G401 (cell line): Measurements from ENCODE around the gene CARS1. TPM values are rescaled to one million over a fixed set of nuclear protein-coding genes. Genes with fewer than 3 reads are reported as not detected.
"Not testable (repeated sequence)": the region's sequence is repeated elsewhere in the genome, so short reads cannot be mapped to it uniquely, and the experiment has no call there.

ENCODE experiments used
- DNase-seq: peaks from one replicate; pipeline ENCODE4 v3.0.0-alpha.2; 2015; ENCODE audit warnings: low spot score
- in situ Hi-C: cut with HindIII; loops from 2 replicates; pipeline ENCODE4 v1.10.0; 2016; ENCODE audit warnings: low sequenced_read_pairs, mixed read lengths
- total RNA-seq: library from RNA; depleted of rRNA; stranded (reverse); fragments of >200 nt; shearing (Covaris generic); gene quantifications from 2 replicates; pipeline ENCODE4 v1.2.3, GENCODE V29; 2014

The CARS1 gene
- total RNA-seq, 1 experiment from 2014 or later, result 24.0 TPM

DNA sequence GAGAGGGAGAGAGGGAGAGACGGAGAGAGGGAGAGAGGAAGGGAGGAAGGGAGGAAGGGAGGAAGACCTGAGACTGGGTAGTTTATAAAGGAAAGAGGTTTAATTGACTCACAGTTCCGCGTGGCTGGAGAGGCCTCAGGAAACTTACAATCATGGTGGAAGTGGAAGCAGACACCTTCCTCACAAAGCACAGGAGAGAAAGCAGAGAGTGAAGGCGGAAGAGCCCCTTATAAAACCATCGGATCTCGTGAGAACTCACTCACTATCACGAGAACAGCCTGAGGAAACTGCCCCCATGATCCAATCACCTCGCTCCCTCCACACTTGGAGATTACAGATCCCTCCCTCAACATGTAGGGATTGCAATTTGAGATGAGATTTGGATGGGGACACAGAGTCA lies 12.2 kb upstream of the CARS1 start:
- in situ Hi-C loops, result no loop called here
- DNase-seq, result no peak

DNA sequence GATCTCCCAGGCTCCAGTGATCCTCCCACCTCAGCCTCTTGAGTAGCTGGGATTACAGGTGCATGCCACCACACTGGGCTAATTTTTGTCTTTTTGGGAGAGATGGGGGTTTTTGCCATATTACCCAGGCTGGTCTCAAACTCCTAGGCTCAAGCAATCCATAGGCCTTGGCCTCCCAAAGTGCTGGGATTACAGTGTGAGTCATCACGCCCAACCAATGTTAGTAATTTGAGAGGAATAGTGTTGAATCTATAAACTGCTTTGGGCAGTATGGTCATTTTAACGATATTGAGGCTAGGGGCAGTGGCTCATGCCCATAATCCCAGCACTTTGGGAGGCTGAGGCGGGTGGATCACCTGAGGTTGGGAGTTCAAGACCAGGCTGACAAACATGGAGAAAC lies 9.1 kb upstream of the CARS1 start:
- DNase-seq, result not testable (repeated sequence)

DNA sequence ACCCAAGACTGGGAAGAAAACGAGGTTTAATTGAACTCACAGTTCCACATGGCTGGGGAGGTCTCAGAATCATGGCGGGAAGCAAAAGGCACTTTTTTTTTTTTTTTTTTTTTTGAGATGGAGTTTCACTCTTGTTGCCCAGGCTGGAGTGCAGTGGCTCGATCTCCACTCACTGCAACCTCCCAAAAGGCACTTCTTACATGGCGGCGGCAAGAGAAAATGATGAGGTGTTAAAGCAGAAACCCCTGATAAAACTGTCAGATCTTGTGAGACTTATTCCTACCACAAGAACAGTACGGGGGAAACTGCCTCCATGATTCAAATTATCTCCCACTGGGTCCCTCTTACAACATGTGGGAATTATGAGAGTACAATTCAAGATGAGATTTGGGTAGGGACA lies 7.5 kb upstream of the CARS1 start:
- DNase-seq, in situ Hi-C loops: not testable (repeated sequence)

More for the DNA sequence above, 9.1 kb upstream of the CARS1 start:
- in situ Hi-C loops, result not testable (repeated sequence)

DNA sequence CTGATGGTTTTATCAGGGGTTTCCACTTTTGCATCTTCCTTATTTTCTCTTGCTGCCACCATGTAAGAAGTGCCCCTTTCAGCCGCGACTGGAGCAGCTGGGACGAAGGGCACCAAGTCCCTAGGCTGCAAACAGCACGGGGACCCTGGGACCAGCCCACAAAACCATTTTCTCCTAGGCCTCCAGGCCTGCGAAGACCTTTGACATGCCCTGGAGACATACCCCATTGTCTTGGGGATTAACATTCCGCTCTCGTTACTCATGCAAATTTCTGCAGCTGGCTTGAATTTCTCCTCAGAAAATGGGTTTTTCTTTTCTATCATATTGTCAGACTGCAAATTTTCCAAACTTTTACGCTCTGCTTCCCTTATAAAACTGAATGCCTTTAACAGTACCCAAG lies 6.7 kb upstream of the CARS1 start:
- in situ Hi-C loops, DNase-seq: not testable (repeated sequence)

DNA sequence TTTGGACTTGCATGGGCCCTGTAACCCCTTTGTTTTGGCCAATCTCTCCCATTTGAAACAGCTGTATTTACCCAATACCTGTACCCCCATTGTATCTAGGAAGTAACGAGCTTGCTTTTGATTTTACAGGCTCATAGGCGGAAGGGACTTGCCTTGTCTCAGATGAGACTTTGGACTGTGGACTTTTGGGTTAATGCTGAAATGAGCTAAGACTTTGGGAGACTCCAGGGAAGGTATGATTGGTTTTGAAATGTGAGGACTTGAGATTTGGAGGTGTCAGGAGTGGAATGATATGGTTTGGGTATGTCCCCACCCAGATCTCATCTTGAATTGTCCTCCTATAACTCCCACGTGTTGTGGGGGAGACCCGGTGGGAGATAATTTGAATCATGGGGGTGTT lies 6.2 kb upstream of the CARS1 start:
- in situ Hi-C loops, DNase-seq: not testable (repeated sequence)

DNA sequence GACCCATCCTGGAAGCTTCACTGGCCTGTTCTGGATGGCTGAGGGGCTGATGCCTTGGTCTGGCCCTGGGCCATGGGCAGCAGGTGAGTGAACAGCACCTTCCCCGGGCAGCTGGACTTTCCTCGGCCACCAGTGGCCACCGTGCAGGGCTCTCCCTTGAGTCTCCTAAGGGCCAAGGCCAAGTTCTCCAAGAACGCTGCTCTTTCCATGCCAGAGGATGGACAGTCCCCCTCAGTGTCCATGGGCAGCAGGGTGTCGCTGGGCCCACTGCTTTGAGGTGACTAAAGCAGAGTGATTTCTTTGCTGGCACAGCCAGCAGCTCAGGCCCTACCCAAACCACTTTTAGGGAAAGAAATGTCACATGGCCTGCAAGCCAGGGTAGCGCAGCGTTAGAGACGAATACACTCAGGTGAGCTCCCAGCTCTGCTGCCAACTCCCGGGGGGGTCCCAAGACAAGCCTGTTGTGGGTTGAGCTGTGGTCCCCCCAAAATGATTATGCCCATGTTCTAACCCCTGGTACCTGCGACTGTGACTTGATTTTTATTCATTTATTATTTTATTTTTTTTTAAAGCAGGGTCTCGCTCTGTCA lies 3.3 kb upstream of the CARS1 start:
- in situ Hi-C loops, result no loop called here
- DNase-seq, result no peak

DNA sequence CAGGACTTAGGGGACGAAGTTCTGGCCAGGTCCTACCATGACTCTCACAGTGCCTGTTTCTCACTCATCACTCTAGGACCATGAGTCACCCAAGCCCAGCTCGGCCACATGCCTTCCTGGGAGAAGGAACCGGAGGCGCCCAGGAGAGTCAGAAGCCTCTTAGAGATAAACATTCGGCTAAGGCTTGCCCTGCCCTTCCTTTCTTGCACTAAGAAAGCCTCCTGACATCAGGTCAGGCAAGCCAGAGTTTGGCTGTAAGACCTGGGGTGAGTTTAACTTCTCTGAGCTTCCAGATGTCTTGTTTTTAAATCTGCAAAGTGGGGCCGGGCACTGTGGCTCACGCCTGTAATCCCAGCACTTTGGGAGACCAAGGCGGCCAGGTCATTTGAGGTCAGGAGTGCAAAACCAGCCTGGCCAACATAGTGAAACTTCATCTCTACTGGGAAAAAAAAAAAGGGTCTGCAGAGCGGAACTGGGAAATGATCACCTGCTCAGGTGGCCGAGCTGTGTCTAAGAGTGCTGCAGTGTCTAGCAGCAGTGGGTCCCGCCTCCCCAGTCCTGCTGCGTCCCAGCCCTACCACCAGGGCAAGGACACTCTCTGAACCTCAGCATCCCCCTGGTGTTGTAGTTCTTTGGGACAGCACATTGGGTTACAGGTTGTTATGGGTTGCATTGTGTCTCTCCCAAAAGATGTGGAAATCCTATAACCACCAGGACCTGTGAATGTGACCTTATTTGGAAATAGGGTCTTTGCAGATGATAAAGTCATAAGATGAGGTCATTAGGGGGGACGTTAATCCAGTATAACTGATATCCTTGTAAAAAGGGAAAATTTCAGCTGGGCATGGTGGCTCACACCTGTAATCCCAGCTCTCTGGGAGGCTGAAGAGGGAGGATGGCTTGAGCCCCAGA lies 1.8 kb upstream of the CARS1 start:
- in situ Hi-C loops, result no loop called here

DNA sequence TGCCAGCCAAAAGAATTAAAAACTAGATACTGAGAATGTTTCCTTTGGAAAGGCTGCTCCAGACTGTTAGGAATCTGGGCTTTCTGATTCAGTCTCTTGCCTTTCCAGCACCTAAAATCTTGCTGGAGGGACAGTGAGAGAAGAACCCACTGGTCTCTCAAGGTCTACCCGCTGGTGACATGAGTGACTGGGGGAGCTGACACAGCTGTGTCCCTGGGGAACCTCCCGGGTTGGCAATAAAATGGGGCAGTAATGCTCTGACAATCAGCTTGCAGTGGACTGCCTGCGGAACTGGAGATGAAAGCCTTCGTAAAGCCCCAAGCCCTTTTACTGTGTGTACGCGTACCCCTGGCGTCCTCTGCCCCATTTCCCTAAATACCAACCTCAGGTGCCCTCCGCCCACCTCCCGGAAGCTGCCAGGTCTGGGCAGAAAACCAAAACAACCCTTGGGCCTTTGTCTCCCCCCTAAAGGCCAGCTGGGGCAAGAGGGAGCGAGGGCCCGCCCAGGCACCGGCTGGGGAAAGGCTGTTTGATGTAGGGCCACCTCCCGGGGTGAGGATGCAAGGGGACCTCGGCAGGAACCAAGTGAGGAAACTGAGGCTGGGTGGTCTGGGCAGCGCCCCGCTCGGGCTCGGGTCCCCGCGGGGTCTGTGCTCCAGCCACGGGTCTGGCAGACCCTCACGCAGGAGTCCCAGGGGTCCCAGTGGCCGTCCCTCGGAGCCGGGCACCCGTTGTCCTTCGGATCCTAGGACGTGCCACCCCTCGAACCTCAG lies 741 bp downstream of the CARS1 start:
- in situ Hi-C loops, result no loop called here

More for the DNA sequence above, 1.8 kb upstream of the CARS1 start:
- no peak for DNase-seq

DNA sequence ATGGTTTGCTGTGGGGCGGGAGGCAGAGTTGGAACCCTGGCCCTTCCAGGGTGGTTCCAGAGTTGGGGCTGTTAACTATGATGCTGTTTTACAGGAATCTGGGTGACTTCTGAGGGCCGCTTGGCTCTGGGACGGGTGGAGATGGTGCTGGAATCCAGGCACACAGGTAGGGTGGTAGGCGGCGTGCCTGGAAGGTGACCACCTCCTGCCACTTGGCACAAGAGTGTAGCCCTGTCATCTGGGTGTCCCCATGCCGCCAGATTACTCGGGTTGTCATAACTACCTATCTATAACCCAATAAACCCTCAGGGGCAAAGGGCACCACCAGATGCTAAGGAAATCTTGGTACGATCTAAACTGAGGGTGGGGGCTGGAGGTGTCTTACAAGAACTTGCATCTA lies 1.3 kb downstream of the CARS1 start:
- no peak for DNase-seq
- in situ Hi-C loops, result no loop called here

More for the DNA sequence above, 741 bp downstream of the CARS1 start:
- no peak for DNase-seq

DNA sequence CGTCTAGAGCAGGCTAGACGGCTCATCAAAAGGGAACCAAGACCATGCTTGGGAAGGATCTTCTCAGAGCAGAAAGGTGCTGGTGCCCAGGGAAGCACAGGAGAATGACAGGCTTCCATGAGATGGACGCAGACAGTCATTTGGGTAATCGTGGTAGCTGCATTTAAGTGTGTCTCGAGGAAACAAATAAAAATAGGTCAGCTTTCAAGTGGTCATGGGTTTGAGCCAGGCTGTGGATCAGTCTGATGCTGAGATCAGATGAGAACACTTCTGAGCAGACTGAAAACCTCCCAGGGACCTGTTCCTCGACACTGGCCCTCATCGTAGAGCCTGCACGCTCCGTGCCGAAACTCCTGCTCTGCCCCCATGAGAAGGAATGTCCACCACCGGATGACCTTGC lies 4.7 kb downstream of the CARS1 start:
- no peak for DNase-seq
- in situ Hi-C loops, result no loop called here

DNA sequence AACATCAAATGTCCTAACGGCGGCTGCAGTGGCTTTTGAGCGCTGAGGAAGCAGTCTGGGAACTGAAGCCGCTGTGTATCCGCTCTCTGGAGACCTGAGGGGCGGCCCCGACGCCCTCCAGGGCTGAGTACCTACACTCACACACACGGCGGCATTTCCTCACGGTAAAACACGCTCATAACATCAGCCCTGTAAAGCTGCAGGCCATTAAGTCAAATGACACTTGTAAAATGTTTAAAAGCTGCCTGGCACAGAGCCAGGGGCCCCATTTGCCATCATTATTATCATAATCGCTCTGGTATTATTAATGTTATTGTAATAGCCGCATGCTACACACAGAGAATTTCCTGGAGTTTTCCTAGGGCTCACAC lies 5.1 kb downstream of the CARS1 start:
- in situ Hi-C loops, result no loop called here

DNA sequence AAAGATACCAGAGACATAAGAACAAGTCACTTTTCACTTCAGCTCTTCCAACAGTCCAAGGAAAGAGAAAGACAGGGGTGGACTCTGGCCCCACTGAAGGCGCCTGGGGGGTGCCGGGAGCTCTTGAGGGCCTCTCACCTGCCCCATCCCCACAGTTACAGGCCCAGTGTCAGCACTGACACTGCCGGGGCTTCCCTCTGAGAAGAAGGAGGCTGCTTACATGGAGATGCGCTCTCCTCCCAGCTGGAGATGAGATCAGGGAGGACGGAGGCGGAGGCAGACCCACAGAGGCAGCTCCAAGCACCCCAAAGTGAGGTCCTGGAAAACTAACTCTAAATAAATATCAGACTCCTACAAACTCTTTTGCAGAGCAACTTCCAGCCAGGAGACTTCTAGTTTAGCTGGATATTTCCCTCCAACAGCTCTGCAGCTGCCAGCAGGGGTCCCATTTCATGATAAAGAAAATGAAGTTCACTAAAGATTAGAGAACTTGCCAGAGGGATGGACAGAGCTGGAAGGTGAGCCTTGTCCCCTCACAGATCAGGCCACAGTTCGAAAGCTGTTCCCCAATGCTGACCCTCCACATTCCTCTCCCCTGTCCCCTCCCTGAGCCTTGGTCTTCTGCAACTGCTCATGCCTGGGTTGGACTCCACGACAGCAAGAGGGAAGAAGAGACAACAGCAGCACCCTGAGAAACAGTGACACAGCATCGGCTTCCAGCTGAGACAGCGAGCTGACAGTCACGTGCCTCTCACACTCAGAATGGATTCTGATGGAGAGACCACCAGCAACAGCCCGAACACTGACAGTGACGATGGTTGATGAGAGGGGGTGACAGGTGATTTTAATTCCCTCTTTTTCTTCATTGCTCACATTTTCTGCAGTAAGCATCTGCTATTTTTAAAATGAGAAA lies 5.8 kb downstream of the CARS1 start:
- in situ Hi-C loops, result no loop called here
- no peak for DNase-seq

More for the DNA sequence above, 5.1 kb downstream of the CARS1 start:
- DNase-seq, result no peak

DNA sequence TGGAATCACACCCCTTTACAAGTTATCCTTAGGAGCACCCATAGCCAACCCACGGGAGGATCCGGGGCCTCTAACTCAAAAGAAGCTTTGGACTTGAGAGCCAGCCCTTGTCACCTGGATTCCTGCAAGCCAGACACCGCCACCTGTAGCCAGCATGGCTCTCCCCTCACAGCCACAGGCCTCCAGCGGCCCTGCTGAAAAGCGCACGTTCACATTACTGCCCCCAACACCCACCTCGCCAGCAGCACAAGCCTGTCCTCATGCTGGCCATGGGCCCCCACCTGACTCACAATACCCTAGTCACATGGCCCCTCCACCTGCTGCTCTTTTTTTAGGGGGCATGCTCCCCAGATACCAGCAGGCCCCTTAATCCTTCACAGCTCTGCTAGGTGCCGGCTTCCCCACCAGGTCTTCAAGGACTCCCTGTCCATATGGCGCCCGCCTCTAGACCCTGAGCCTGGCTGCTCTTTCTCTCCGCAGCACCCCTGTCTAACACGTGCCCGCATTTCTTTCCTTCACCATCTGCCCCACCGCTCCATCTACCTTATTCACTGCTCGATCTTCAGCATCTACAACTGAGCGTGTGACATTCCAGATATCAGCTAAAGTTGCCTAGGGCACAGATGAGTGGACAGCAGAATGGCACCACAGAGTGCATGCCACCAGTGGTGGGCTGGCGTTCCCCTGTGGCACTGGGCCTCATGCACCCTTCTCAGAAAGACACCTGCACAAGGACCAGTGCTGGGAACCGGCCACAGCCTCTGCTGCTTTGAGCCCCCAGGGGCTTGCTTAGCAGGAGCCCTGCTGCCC lies 6.6 kb downstream of the CARS1 start:
- in situ Hi-C loops, result no loop called here
- no peak for DNase-seq

DNA sequence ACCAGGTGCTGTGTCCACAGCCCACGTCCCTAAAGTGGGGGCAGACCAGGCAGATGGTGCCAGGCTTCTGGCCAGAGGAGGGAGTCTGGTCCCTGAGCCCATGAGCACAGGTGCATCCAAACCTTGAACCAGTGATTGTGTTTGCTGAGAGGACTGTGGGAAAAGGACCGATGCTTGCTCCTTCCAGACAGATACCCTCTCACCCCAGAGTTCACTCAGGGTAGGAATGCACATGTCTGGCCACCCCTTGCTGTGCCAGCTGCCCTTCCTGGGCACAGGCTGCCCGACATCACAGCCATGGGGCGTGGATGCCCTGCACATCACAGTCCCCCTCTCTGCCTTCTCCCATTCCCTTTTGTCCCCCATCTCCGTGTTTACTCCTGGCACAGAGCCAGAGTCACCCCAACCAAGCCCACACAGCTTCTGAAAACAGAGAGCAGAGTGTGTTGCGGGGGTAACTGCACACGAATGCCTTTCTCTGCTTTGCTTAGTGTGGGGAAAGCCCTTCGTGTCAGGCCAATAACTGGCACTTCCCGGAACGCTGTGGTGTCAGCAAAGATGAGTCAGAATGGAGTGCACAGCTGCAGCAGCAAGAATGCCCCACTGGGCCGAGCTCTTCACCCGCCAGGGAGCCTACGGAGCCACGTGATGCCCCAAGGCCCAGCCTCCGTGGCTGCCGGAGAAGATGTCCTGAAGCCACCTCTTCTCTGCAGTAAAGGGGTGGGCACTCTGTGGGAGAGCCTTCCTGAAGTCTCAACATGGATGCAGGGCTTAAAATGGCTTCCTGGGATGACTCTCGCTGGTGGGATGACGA lies 7.6 kb downstream of the CARS1 start:
- in situ Hi-C loops, result no loop called here
- DNase-seq, result no peak

DNA sequence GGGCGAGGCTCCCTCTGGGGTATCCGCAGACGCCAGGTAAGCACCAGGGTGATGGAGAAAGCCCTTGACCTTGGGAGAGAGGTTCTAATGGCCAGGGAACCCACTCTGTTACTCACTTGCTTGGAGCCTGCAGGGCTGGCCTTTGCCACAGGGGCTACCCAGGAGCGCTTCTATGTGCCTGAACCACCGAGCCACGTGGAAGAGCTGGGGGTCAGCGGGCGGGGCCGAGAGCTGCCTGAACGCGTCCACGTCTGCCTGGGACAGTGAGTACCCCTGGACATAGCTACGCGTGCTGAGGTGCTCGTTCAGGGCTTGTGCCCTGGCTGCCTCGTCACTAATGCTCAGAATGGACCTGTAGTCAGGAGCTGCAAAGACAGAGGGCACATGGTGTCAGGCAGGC lies 9.6 kb downstream of the CARS1 start:
- DNase-seq, result no peak
- in situ Hi-C loops, result no loop called here

DNA sequence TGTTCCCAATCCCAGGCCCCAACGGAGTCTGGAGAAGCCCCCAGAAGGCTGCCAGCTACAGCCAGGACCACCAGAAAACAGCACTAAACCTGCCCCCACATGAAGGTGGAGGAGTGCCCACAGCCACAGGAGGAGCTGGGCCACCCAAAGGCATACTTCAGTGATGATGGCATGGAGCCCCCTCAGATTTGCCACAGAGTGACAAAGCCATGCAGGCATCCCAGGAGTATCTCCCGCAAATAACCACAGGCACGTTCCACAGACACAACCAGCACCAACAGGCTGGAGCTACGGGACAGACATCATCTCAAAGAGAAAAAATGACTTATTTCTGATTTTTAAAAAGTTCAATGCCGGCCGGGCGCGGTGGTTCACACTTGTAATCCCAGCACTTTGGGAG lies 10.6 kb downstream of the CARS1 start:
- in situ Hi-C loops, result no loop called here
- DNase-seq, result no peak

DNA sequence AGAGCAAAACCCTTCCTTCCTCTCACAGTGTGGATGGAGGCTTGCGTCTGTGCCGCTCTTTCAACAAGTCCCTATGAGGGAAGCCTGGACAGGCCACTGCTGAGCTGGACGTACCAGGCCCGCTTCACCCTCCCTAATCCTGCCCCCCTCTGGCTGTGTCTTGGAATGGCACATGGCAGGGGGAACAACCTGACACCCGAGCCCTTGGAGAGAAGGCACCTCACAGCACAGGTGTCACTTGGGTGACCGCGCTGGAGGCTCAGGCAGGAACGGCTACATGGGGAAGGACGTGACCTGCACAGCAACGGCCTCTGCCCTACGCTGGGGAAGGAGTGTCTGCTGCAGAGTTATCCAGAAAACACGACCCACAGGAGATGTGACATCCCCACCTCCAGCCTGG lies 11.0 kb downstream of the CARS1 start:
- no peak for DNase-seq
- in situ Hi-C loops, result no loop called here
